Stimulated activated memory B cell treated with anti-CD40 and anti-IgM and Interleukin-4, amounts not matched to agents 10 μg/mL and 1 μg/mL and 100 μg/mL, for 72 hours (primary cell): Measurements from ENCODE around the gene HTR4.
"Not testable (repeated sequence)": the region's sequence is repeated elsewhere in the genome, so short reads cannot be mapped to it uniquely, and the experiment has no call there.

Experiments
- ATAC-seq: fragments of 150-1000 bp; cut with Tn5 transposase; 2 replicates; pipeline ENCODE4 v1.10.0; 2021
- H3K27ac Mint-ChIP-seq: one replicate; pipeline ENCODE4 v1.8.0; 2022; ENCODE audit warnings: mild to moderate bottlenecking, mixed read lengths
- H3K27me3 Mint-ChIP-seq: one replicate; pipeline ENCODE4 v1.8.0; 2022; ENCODE audit warnings: mixed read lengths
- H3K36me3 Mint-ChIP-seq: one replicate; pipeline ENCODE4 v1.8.0; 2022; ENCODE audit warnings: mixed read lengths
- H3K4me1 Mint-ChIP-seq: one replicate; pipeline ENCODE4 v1.8.0; 2022; ENCODE audit warnings: mixed read lengths
- H3K4me3 Mint-ChIP-seq: one replicate; pipeline ENCODE4 v1.8.0; 2022; ENCODE audit warnings: mild to moderate bottlenecking, moderate library complexity, mixed read lengths
- H3K9me3 Mint-ChIP-seq: one replicate; pipeline ENCODE4 v1.8.0; 2022; ENCODE audit warnings: mixed read lengths

The HTR4 gene

DNA sequence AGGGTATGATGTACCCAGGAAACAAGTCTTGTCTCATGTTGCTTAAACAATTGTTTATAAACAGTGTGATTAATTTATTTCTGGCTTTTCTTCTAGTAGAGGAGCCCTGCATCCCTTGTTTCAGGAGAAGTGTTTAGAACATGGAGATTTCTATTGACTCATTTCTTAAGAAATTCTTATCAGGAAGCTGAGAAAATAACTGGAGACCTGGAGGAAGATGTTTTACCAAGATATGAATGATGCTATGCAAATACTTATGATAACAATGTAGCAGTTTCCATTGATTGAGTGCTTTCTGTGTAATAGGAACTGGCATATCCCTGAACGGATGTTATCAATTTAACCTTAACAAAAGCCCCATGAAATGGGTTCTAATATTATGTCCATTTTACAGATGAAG, 162.0 kb downstream of the HTR4 start:
- peaks cover 11% of the 10 kb centered on the region for H3K27me3 Mint-ChIP-seq
- H3K9me3 Mint-ChIP-seq = no peaks in the 10 kb centered on the region
- no peak overlapping the region for H3K27ac Mint-ChIP-seq
- H3K4me1 Mint-ChIP-seq = no peaks in the 10 kb centered on the region
- H3K4me3 Mint-ChIP-seq = no peak overlapping the region
- H3K36me3 Mint-ChIP-seq = no peaks in the 10 kb centered on the region
- ATAC-seq = no peak

DNA sequence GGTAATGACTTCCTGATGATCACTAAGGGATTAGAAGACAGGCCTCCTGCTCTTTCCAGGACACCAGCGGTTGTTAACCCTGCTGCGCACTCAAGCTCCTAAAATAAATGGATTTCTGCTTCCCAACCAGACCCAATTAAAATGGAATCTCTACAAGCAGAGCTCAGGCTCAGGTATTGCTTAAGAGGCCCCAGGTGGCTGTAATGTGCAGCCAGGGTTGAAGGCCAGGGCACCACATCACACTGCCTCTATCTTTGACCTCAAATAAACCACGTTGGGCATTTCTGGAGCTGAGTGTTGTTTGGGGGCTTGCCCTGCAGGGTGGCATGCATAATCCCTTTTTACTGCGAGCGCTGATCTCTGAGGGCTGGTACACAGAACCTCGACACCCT, 162.5 kb downstream of the HTR4 start:
- Mint-ChIP-seq H3K36me3 (no peaks in the 10 kb centered on the region), H3K27ac (no peak overlapping the region), H3K27me3 (peaks cover 13% of the 10 kb centered on the region), H3K4me1 (no peaks in the 10 kb centered on the region), H3K4me3 (no peak overlapping the region), H3K9me3 (no peaks in the 10 kb centered on the region)
- no peak for ATAC-seq

- Mint-ChIP-seq H3K27ac (no peak overlapping the region), H3K4me1 (no peaks in the 10 kb centered on the region), H3K4me3 (no peak overlapping the region), H3K9me3 (no peaks in the 10 kb centered on the region), H3K27me3 (peaks cover 19% of the 10 kb centered on the region), H3K36me3 (no peaks in the 10 kb centered on the region)
- ATAC-seq = no peak
Measured at GRCh38 chr5:148491015-148491792, 163.1 kb downstream of the HTR4 start.

- no peaks in the 10 kb centered on the region for H3K36me3 Mint-ChIP-seq
- H3K9me3 Mint-ChIP-seq = no peaks in the 10 kb centered on the region
- no peak for ATAC-seq
- peaks cover 32% of the 10 kb centered on the region for H3K27me3 Mint-ChIP-seq
- H3K27ac Mint-ChIP-seq = no peak overlapping the region
- H3K4me1 Mint-ChIP-seq = no peaks in the 10 kb centered on the region
- H3K4me3 Mint-ChIP-seq = no peak overlapping the region
Measured at GRCh38 chr5:148488757-148489156, 165.6 kb downstream of the HTR4 start.

DNA sequence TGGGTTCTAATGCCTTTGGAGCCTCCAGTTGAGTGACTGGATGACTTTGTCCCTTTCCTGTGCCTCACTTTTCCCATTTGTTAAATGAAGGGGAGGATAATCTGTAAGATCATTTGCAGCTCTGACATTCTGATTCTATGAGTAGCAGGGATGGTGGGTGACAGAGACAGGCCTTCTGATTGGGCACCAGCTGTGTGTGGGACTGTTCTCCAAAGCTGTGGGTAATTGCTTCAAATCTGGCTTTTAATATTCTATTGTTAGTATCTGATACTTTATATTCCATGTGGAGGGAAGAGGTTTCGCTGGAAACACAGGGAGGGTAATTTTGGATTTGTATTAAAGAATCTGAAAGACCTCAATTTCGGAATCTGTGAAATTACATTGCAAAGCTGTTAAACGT, 167.9 kb downstream of the HTR4 start:
- no peak overlapping the region for H3K27ac Mint-ChIP-seq
- H3K27me3 Mint-ChIP-seq = peaks cover 50% of the 10 kb centered on the region
- no peak for ATAC-seq
- H3K4me1 Mint-ChIP-seq = peaks cover 9% of the 10 kb centered on the region
- H3K4me3 Mint-ChIP-seq = no peak overlapping the region
- no peaks in the 10 kb centered on the region for H3K9me3 Mint-ChIP-seq
- no peaks in the 10 kb centered on the region for H3K36me3 Mint-ChIP-seq

GRCh38 chr5:148484651-148485050, 169.7 kb downstream of the HTR4 start:
- H3K9me3 Mint-ChIP-seq = no peaks in the 10 kb centered on the region
- peaks cover 9% of the 10 kb centered on the region for H3K4me1 Mint-ChIP-seq
- ATAC-seq = no peak
- no peak overlapping the region for H3K27ac Mint-ChIP-seq
- H3K4me3 Mint-ChIP-seq = no peak overlapping the region
- peaks cover 50% of the 10 kb centered on the region for H3K27me3 Mint-ChIP-seq
- no peaks in the 10 kb centered on the region for H3K36me3 Mint-ChIP-seq

GRCh38 chr5:148483750-148484149, 170.6 kb downstream of the HTR4 start:
- Mint-ChIP-seq H3K27ac (no peak overlapping the region), H3K27me3 (peaks cover 50% of the 10 kb centered on the region), H3K36me3 (no peaks in the 10 kb centered on the region), H3K4me3 (no peak overlapping the region), H3K4me1 (peaks cover 9% of the 10 kb centered on the region), H3K9me3 (no peaks in the 10 kb centered on the region)
- no peak for ATAC-seq

DNA sequence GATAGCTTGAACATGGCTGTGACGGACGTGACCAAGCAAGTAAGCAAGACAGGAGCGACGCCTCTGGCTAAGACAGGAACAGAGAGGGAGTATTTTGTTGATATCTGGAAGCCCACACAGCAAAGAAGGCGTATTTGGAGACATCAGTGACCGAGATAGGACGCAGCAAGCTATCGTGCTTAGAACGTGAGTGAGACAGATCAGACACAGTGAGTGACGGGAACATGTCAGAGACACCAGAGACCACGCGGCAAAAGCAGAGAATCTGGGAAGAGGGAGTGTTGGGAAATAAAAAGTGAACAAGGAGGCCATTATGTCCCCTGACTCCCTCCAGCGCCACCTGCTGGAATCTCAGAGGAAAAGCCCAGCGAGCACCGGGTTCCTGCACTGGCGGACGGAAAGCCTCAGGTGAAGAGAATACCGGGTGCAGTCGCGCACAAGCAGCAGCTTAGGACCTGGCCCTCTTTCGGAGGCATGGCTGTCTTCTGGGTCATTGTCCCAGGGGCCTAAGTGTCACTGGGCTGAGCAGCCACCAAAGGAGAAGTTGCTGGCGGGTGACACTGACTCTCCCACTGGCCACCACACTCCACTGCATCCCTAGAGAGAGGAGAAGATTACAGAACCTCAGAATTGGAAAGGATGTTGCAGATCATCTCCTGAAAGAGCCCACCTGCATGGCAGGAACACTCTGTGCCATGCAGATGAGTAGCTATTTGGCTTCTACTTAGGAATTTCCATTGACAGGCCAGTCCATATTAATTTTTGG, 171.4 kb downstream of the HTR4 start:
- Mint-ChIP-seq H3K4me1 (peaks cover 9% of the 10 kb centered on the region), H3K27ac (no peak overlapping the region), H3K36me3 (no peaks in the 10 kb centered on the region), H3K27me3 (peaks cover 56% of the 10 kb centered on the region), H3K4me3 (peak overlapping the region; percentile 40), H3K9me3 (no peaks in the 10 kb centered on the region)
- ATAC-seq = peak; percentile 46

GRCh38 chr5:148482196-148482595, 172.1 kb downstream of the HTR4 start:
- no peak for ATAC-seq
- Mint-ChIP-seq H3K27me3 (peaks cover 55% of the 10 kb centered on the region), H3K36me3 (no peaks in the 10 kb centered on the region), H3K4me3 (no peak overlapping the region), H3K27ac (no peak overlapping the region), H3K9me3 (no peaks in the 10 kb centered on the region), H3K4me1 (peaks cover 9% of the 10 kb centered on the region)

GRCh38 chr5:148477429-148477828, 176.9 kb downstream of the HTR4 start:
- no peaks in the 10 kb centered on the region for H3K36me3 Mint-ChIP-seq
- H3K27ac Mint-ChIP-seq = no peak overlapping the region
- no peaks in the 10 kb centered on the region for H3K9me3 Mint-ChIP-seq
- ATAC-seq = no peak
- H3K4me3 Mint-ChIP-seq = no peak overlapping the region
- peaks cover 36% of the 10 kb centered on the region for H3K27me3 Mint-ChIP-seq
- peaks cover 3% of the 10 kb centered on the region for H3K4me1 Mint-ChIP-seq

- Mint-ChIP-seq H3K4me1 (no peaks in the 10 kb centered on the region), H3K9me3 (no peaks in the 10 kb centered on the region), H3K4me3 (no peak overlapping the region), H3K27me3 (peaks cover 31% of the 10 kb centered on the region), H3K36me3 (no peaks in the 10 kb centered on the region), H3K27ac (no peak overlapping the region)
- no peak for ATAC-seq
Measured at GRCh38 chr5:148476302-148476701, 178.0 kb downstream of the HTR4 start.

DNA sequence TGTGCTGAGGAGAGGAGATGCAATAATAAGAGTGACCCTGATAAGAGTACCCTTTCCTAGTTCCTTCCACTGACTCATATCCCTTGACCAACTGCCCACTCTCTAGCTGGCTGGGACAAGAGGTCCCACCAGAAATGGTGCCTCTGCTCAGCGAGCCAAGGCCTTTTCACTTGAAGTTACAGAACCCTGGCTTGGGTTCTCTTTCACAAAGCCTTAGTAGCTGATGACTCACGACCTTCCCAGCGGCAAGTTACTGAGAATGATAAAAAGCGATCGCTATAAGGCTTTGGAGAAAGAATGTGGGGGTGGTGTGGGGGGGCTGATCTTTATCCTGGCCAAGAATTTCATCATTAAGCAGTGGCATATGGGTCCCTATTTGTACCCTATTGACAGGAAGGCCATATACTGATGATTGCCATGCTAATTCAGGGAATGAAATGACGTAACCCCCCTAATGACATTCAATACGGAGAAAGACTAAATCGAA, 180.3 kb downstream of the HTR4 start:
- no peak overlapping the region for H3K27ac Mint-ChIP-seq
- H3K4me3 Mint-ChIP-seq = no peak overlapping the region
- no peak for ATAC-seq
- H3K36me3 Mint-ChIP-seq = no peaks in the 10 kb centered on the region
- H3K9me3 Mint-ChIP-seq = no peaks in the 10 kb centered on the region
- H3K27me3 Mint-ChIP-seq = peaks cover 31% of the 10 kb centered on the region
- no peaks in the 10 kb centered on the region for H3K4me1 Mint-ChIP-seq

DNA sequence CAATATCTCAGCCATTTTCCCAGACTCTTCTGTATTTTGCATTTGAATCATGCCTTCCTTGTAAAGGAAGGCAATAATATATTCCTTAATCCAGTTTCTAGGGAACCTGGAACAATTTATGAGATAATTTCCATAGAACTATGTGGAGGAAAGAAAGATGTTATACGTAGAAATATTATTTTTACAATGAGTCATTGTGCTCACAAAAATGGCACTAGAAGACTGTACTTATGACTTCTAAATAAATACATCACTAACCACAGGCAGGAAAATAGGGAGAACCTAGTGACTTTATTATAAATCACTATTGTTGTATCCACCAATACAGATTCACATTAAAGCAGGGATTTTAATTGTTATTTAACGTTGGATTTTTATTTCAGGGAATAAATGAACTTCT, 182.9 kb downstream of the HTR4 start:
- H3K36me3 Mint-ChIP-seq = no peaks in the 10 kb centered on the region
- H3K9me3 Mint-ChIP-seq = no peaks in the 10 kb centered on the region

GRCh38 chr5:148469501-148469935, 184.8 kb downstream of the HTR4 start:
- ATAC-seq = no peak
- Mint-ChIP-seq H3K4me3 (no peak overlapping the region), H3K27ac (no peak overlapping the region), H3K27me3 (no peaks in the 10 kb centered on the region), H3K36me3 (no peaks in the 10 kb centered on the region), H3K9me3 (no peaks in the 10 kb centered on the region), H3K4me1 (no peaks in the 10 kb centered on the region)

More for the DNA sequence above, 182.9 kb downstream of the HTR4 start:
- Mint-ChIP-seq H3K4me3 (no peak overlapping the region), H3K27ac (no peak overlapping the region), H3K4me1 (no peaks in the 10 kb centered on the region), H3K27me3 (peaks cover 10% of the 10 kb centered on the region)
- no peak for ATAC-seq

DNA sequence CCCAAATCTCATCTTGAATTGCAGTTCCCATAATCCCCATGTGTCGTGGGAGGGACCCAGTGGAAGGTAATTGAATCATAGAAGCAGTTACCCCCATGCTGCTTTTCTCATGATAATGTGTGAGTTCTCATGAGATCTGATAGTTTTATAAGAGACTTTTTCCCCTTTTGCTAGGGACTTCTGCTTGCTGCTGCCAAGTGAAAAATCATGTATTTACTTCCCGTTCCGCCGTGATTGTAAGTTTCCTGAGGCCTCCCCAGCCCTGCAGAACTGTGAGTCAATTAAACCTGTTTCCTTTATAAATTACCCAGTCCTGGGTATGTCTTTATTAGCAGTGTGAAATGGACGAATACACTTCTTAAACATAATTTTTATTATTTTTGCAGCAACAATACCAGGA, 185.6 kb downstream of the HTR4 start:
- H3K9me3 Mint-ChIP-seq, H3K36me3 Mint-ChIP-seq, H3K4me1 Mint-ChIP-seq, H3K4me3 Mint-ChIP-seq, H3K27ac Mint-ChIP-seq, H3K27me3 Mint-ChIP-seq, ATAC-seq: not testable (repeated sequence)

DNA sequence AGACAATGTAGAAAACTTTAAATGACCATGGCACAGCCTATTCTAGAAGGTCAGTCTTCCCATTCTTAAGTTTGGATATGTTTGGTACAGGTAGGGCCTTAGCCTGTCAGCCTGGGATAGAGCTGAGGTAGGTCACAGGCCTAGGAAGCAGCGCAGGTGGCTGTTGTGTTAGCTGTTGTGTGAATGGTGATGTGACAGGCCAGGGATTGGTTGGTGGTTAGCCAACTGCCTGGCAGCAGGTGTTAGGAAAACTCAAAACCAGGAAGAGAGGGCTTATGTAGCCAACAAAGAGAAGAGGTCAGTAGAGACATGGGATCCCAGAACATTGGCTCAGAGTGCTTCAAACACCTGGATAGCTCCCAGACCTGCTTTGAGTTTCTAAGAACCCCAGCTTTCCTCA, 186.4 kb downstream of the HTR4 start:
- ATAC-seq = no peak
- H3K36me3 Mint-ChIP-seq = no peaks in the 10 kb centered on the region
- no peaks in the 10 kb centered on the region for H3K9me3 Mint-ChIP-seq
- no peaks in the 10 kb centered on the region for H3K27me3 Mint-ChIP-seq
- H3K27ac Mint-ChIP-seq = no peak overlapping the region
- no peak overlapping the region for H3K4me3 Mint-ChIP-seq
- no peaks in the 10 kb centered on the region for H3K4me1 Mint-ChIP-seq
